Fibroblast of peridontal ligament (primary cell): Measurements from ENCODE around the gene POLR1B.
"Not testable (repeated sequence)": the region's sequence is repeated elsewhere in the genome, so short reads cannot be mapped to it uniquely, and the experiment has no call there.

Source experiments
- DNase-seq: peaks from one replicate; pipeline ENCODE4 v3.0.0-alpha.2; 2010; ENCODE audit errors: extremely low read depth

Gene POLR1B

GRCh38 chr2:112542123-112542983 lies at the start of gene POLR1B:
POLR1B (plus strand) TSS chr2:112542465; CDS start chr2:112542495, 30 bp downstream.
- peak; percentile 73 for DNase-seq

GRCh38 chr2:112493048-112493447 lies 49.2 kb upstream of the POLR1B start:
- DNase-seq = no peak

- peak; percentile 65 for DNase-seq
Measured at GRCh38 chr2:112493858-112494648, 48.2 kb upstream of the POLR1B start.

GRCh38 chr2:112494828-112495227 lies 47.4 kb upstream of the POLR1B start:
- DNase-seq = no peak

GRCh38 chr2:112495878-112496277 lies 46.4 kb upstream of the POLR1B start:
- not testable (repeated sequence) for DNase-seq

- peak; percentile 49 for DNase-seq
Measured at GRCh38 chr2:112500850-112501484, 41.3 kb upstream of the POLR1B start.

GRCh38 chr2:112509239-112509998 lies 32.8 kb upstream of the POLR1B start:
- DNase-seq = not testable (repeated sequence)

GRCh38 chr2:112516801-112517200 lies 25.5 kb upstream of the POLR1B start:
- no peak for DNase-seq

GRCh38 chr2:112518807-112519206 lies 23.5 kb upstream of the POLR1B start:
- no peak for DNase-seq

- no peak for DNase-seq
Measured at GRCh38 chr2:112519506-112519905, 22.8 kb upstream of the POLR1B start.

GRCh38 chr2:112520234-112520783 lies 22.0 kb upstream of the POLR1B start:
- no peak for DNase-seq

- no peak for DNase-seq
Measured at GRCh38 chr2:112523291-112523777, 18.9 kb upstream of the POLR1B start.

- not testable (repeated sequence) for DNase-seq
Measured at GRCh38 chr2:112524276-112524675, 18.0 kb upstream of the POLR1B start.

GRCh38 chr2:112528541-112528940 lies 13.7 kb upstream of the POLR1B start:
- DNase-seq = no peak

GRCh38 chr2:112529757-112530156 lies 12.5 kb upstream of the POLR1B start:
- DNase-seq = no peak

GRCh38 chr2:112530728-112531127 lies 11.5 kb upstream of the POLR1B start:
- no peak for DNase-seq

GRCh38 chr2:112534826-112535225 lies 7.4 kb upstream of the POLR1B start:
- DNase-seq = no peak

GRCh38 chr2:112536665-112537064 lies 5.6 kb upstream of the POLR1B start:
- DNase-seq = not testable (repeated sequence)

GRCh38 chr2:112539306-112539705 lies 3.0 kb upstream of the POLR1B start:
- no peak for DNase-seq

- no peak for DNase-seq
Measured at GRCh38 chr2:112540906-112541305, 1.4 kb upstream of the POLR1B start.
